Measurements from ENCODE around the gene TFAP2B.

The TFAP2B gene

DNA sequence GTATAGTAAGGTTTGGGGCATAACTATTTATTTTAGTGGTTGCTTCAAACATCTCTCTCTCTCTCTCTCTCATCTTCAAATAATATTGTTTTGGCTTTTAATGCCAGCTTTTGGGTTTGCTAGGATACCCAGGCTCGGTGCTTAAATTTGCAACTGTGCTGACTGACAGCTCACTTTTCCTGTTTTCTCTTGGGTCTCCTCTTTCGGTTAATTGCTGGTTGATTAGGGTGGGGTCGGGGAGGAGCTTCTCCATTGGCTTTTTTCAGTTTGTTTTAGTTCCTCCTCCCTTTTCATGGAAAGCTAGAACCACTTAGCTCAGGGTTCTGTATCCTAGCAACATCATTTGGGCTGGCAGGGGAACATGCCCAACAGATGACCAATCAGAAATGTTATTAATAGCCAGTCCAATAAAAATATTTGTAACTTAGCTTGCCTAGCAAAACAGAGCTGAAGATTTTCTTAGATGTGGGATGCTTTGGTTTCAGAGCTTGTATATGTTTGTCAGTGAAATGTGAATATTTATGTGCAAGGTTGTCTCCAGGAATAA, 11.3 kb downstream of the TFAP2B start:
- no peaks in the 10 kb centered on the region for H3K4me1 ChIP-seq
- H3K9ac ChIP-seq: no peak overlapping the region
- H3K27ac ChIP-seq: no peak overlapping the region
- H3K27me3 ChIP-seq: peaks cover 31 to 49% (median 42%) of the 10 kb centered on the region in 11 experiments
- H4K20me1 ChIP-seq: no peaks in the 10 kb centered on the region
- no peak for TF ChIP-seq Cebpa-rat (IDR thresholded peaks at IDR 0.05)
- no peak overlapping the region for H3K4me3 ChIP-seq
- H3K36me3 ChIP-seq: no peaks in the 10 kb centered on the region
- H3K9me3 ChIP-seq (replicated peaks in 1 of 11): peaks cover 0 to 10% (median 0%) of the 10 kb centered on the region in 11 experiments; a peak in 3 of 22 replicates
- no peak overlapping the region for H3K4me2 ChIP-seq

- H3K27me3 ChIP-seq: peaks cover 19 to 37% (median 30%) of the 10 kb centered on the region in 11 experiments
These were observed 12.5 kb downstream of the TFAP2B start for GRCh38 chr6:50831186-50831585.

DNA sequence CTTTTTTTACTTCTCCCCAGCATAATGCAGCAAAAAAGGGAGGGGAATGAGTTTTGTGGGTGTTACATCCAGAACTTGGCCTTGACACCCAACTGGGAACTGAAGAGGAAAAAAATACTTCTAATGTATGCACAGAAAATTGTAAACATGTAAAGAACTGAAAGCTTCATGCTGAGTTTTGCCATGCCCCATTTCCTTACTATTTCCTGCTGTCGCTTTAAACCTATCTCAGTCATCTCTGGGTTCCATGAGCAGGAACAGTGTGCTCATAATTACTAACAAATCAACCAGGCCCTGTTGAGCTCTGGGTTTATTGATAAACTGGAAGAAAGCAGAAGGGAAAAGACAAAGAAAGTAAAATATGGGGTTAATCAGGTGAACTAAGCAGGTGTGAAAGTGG, 14.2 kb downstream of the TFAP2B start:
- no peak overlapping the region for H3K4me3 ChIP-seq
- no peak overlapping the region for H3K4me2 ChIP-seq
- H3K27ac ChIP-seq: no peak overlapping the region
- H4K20me1 ChIP-seq: no peaks in the 10 kb centered on the region
- TF ChIP-seq Cebpa-rat (IDR thresholded peaks at IDR 0.05): no peak
- H3K4me1 ChIP-seq: peaks cover 0 to 7% (median 3%) of the 10 kb centered on the region in 10 experiments; a peak in 5 of 20 replicates
- H3K36me3 ChIP-seq: no peaks in the 10 kb centered on the region
- peaks cover 2 to 19% (median 13%) of the 10 kb centered on the region in 11 experiments; a peak in 21 of 22 replicates for H3K27me3 ChIP-seq
- no peak overlapping the region for H3K9ac ChIP-seq
- H3K9me3 ChIP-seq (replicated peaks in 1 of 11): no peaks in the 10 kb centered on the region

More at GRCh38 chr6:50831186-50831585, 12.5 kb downstream of the TFAP2B start:
- no peak for TF ChIP-seq Cebpa-rat (IDR thresholded peaks at IDR 0.05)
- Histone ChIP-seq H3K36me3 (no peaks in the 10 kb centered on the region), H3K4me2 (no peak overlapping the region), H3K27ac (no peak overlapping the region), H3K9ac (no peak overlapping the region), H3K4me3 (no peak overlapping the region), H3K4me1 (no peaks in the 10 kb centered on the region), H3K9me3 (replicated peaks in 1 of 11) (peaks cover 0 to 2% (median 0%) of the 10 kb centered on the region in 11 experiments; a peak in 1 of 22 replicates), H4K20me1 (no peaks in the 10 kb centered on the region)

DNA sequence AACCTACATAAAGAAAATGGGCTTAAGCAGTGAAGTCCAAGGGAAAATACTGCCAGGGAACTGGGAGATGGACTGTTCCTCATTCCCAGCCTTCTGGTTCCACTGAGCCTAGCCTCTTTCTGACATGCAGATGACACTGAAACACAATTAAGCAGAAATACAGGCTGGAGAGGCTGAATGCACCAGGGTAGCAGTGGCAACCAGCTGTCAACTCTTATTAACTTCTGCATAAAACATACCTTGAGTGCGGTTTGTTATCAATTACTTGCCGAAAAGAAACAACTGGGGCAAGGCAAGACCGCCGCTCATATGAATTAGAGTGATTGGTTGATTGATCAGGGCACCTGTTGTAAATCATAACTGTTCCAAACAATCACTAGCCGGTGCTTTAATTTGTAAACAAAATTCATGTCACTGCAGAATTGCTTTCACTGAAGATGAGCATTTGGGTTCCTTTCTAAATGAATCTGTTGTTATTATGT, 16.3 kb downstream of the TFAP2B start:
- Histone ChIP-seq H3K27ac (no peak overlapping the region), H3K9me3 (replicated peaks in 1 of 11) (no peaks in the 10 kb centered on the region), H3K4me1 (peaks cover 0 to 9% (median 5%) of the 10 kb centered on the region in 10 experiments; a peak in 5 of 20 replicates), H3K27me3 (peaks cover 0 to 6% (median 0%) of the 10 kb centered on the region in 11 experiments; a peak in 2 of 22 replicates), H3K36me3 (no peaks in the 10 kb centered on the region), H3K9ac (no peak overlapping the region), H3K4me2 (no peak overlapping the region), H4K20me1 (no peaks in the 10 kb centered on the region), H3K4me3 (no peak overlapping the region)
- no peak for TF ChIP-seq Cebpa-rat (IDR thresholded peaks at IDR 0.05)

DNA sequence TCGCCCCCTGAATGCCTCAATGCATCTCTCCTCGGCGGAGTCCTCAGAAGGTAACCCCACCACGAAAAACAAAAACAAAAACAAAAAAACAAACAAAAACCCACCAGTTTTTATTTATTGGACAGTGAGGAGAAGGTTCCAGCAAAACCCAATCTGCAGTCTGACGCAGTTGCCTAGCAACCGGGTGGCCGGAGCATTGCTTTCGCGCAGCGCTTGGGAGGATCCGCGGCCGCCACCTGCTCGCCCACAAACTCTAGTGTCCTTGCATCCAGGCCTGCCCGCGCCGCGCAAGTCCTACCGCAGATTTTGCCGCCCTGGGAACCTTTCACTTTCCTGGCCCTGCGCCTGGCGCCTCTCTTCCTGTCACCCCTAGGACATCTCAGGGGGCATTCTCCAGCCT, 17.6 kb downstream of the TFAP2B start:
- H3K27me3 ChIP-seq: no peaks in the 10 kb centered on the region
- TF ChIP-seq Cebpa-rat (IDR thresholded peaks at IDR 0.05): no peak
- H3K9me3 ChIP-seq (replicated peaks in 1 of 11): no peaks in the 10 kb centered on the region
- no peak overlapping the region for H3K9ac ChIP-seq
- H3K36me3 ChIP-seq: no peaks in the 10 kb centered on the region
- H3K4me3 ChIP-seq: no peak overlapping the region
- peaks cover 0 to 9% (median 5%) of the 10 kb centered on the region in 10 experiments; a peak in 5 of 20 replicates for H3K4me1 ChIP-seq
- no peak overlapping the region for H3K4me2 ChIP-seq
- no peaks in the 10 kb centered on the region for H4K20me1 ChIP-seq
- no peak overlapping the region for H3K27ac ChIP-seq

GRCh38 chr6:50837589-50838445, 19.1 kb downstream of the TFAP2B start:
- Histone ChIP-seq H3K4me2 (peak overlapping the region in 6 of 11 experiments; percentile 8 to 33 (median 16); a peak in 7 of 22 replicates), H3K4me3 (no peak overlapping the region), H3K36me3 (no peaks in the 10 kb centered on the region), H3K27ac (no peak overlapping the region), H3K4me1 (peaks cover 0 to 9% (median 5%) of the 10 kb centered on the region in 10 experiments; a peak in 5 of 20 replicates), H3K27me3 (peaks cover 0 to 10% (median 4%) of the 10 kb centered on the region in 11 experiments; a peak in 7 of 22 replicates), H3K9me3 (replicated peaks in 1 of 11) (peaks cover 0 to 4% (median 3%) of the 10 kb centered on the region in 11 experiments; a peak in 14 of 22 replicates), H3K9ac (no peak overlapping the region), H4K20me1 (no peaks in the 10 kb centered on the region)
- no peak for TF ChIP-seq Cebpa-rat (IDR thresholded peaks at IDR 0.05)

- peaks cover 0 to 25% (median 9%) of the 10 kb centered on the region in 11 experiments; a peak in 8 of 22 replicates for H3K27me3 ChIP-seq
- H3K9ac ChIP-seq: no peak overlapping the region
- H3K4me3 ChIP-seq: no peak overlapping the region
- no peaks in the 10 kb centered on the region for H3K36me3 ChIP-seq
- H4K20me1 ChIP-seq: no peaks in the 10 kb centered on the region
- H3K4me1 ChIP-seq: peaks cover 0 to 9% (median 5%) of the 10 kb centered on the region in 10 experiments; a peak in 5 of 20 replicates
- H3K9me3 ChIP-seq (replicated peaks in 1 of 11): peaks cover 0 to 12% (median 7%) of the 10 kb centered on the region in 11 experiments; a peak in 16 of 22 replicates
- no peak overlapping the region for H3K27ac ChIP-seq
- H3K4me2 ChIP-seq: no peak overlapping the region
- no peak for TF ChIP-seq Cebpa-rat (IDR thresholded peaks at IDR 0.05)
These were observed 21.6 kb downstream of the TFAP2B start for GRCh38 chr6:50840112-50840810.

DNA sequence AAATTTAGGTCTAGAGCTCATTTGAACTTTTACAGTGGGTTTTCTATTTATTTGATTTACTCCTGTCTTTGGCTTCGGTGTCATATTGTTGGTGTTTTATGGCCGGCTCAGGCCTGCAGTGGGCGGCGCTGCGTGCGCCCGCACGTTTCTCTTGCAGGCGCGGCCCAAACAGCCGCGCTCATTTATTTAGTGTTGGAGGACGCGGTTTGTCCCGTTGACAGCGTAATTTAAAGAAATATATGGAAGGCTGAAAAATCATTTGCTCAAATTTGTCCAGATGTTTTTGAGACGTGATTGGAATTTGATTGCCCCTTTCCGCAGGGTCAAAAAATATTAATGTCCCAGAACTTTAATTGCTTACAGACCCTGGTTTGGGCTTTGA, 22.1 kb downstream of the TFAP2B start:
- Histone ChIP-seq H4K20me1 (no peaks in the 10 kb centered on the region), H3K36me3 (no peaks in the 10 kb centered on the region), H3K27ac (no peak overlapping the region), H3K4me3 (no peak overlapping the region), H3K4me2 (no peak overlapping the region), H3K9ac (no peak overlapping the region), H3K27me3 (peaks cover 0 to 26% (median 9%) of the 10 kb centered on the region in 11 experiments; a peak in 8 of 22 replicates), H3K9me3 (replicated peaks in 1 of 11) (peaks cover 5 to 17% (median 12%) of the 10 kb centered on the region in 11 experiments; a peak in 19 of 22 replicates), H3K4me1 (peaks cover 0 to 9% (median 5%) of the 10 kb centered on the region in 10 experiments; a peak in 5 of 20 replicates)
- no peak for TF ChIP-seq Cebpa-rat (IDR thresholded peaks at IDR 0.05)

Data from BLaER1 treated with 17β-estradiol and CSF1 and Interleukin-3, amounts not matched to agents 10 nM and 100 nM (cell line).